CD14-positive monocyte (primary cell): ENCODE data around the gene VILL. TPM values are rescaled to one million over a fixed set of nuclear protein-coding genes. Genes with fewer than 3 reads are reported as not detected.
"Not testable (repeated sequence)": the region's sequence is repeated elsewhere in the genome, so short reads cannot be mapped to it uniquely, and the experiment has no call there.

Experiments used
- DNase-seq, 3 donors: peaks; one replicate each; pipeline ENCODE4 v3.0.0-alpha.2; 2011 to 2022
- H2AFZ ChIP-seq: 2 replicates; pipeline ENCODE4 v1.6.0; 2012; ENCODE audit warnings: mild to moderate bottlenecking, low read depth, low read length, inconsistent platforms; ENCODE audit not compliant: insufficient read depth, poor library complexity, severe bottlenecking
- H3K27ac ChIP-seq, 2 donors: 1 replicate in 1 of 2; 2 replicates in 1 of 2; pipeline ENCODE4 v1.5.1; 2012 to 2013; ENCODE audit warnings: low read length in 2 of 2, control low read depth in 1 of 2, inconsistent platforms in 1 of 2, low read depth in 1 of 2, mild to moderate bottlenecking in 1 of 2
- H3K27me3 ChIP-seq, 2 donors: one replicate each; pipeline versions ENCODE4 v1.6.0 to v1.6.1; 2011 to 2013; ENCODE audit warnings: low read length in 2 of 2; ENCODE audit not compliant: control insufficient read depth in 2 of 2, insufficient read depth in 2 of 2
- H3K36me3 ChIP-seq, 2 donors: replicated peaks in 1 of 2; 1 replicate in 1 of 2; 2 replicates in 1 of 2; pipeline versions ENCODE4 v1.5.1 to v1.6.1; 2012 to 2013; ENCODE audit warnings: low read length in 2 of 2, control low read depth in 1 of 2, inconsistent platforms in 1 of 2, mild to moderate bottlenecking in 1 of 2; ENCODE audit not compliant: insufficient read depth in 2 of 2, control insufficient read depth in 1 of 2
- H3K4me1 ChIP-seq, 2 donors: 1 replicate in 1 of 2; 2 replicates in 1 of 2; pipeline versions ENCODE4 v1.5.1 to v1.6.1; 2012 to 2013; ENCODE audit warnings: low read length in 2 of 2, control low read depth in 1 of 2, inconsistent platforms in 1 of 2, mild to moderate bottlenecking in 1 of 2, moderate library complexity in 1 of 2; ENCODE audit not compliant: insufficient read depth in 2 of 2, control insufficient read depth in 1 of 2
- H3K4me2 ChIP-seq: replicated peaks from 2 replicates; pipeline ENCODE3; 2012; ENCODE audit warnings: low read length, moderate library complexity, mild to moderate bottlenecking; ENCODE audit not compliant: poor library complexity, severe bottlenecking; ENCODE audit errors: extremely low read depth
- H3K4me3 ChIP-seq, 3 experiments: fragments of 200-600 bp in 1 of 3; sonication (generic) in 1 of 3; replicated peaks in 1 of 3; 1 replicate in 2 of 3; 2 replicates in 1 of 3; pipeline ENCODE4 v1.5.1; 2011 to 2013; ENCODE audit warnings: low read length in 3 of 3, mild to moderate bottlenecking in 3 of 3, control low read depth in 2 of 3, low read depth in 2 of 3, inconsistent platforms in 1 of 3, moderate library complexity in 1 of 3
- H3K79me2 ChIP-seq: 2 replicates; pipeline ENCODE4 v1.6.0; 2012; ENCODE audit warnings: mild to moderate bottlenecking, control low read depth, inconsistent platforms, low read length, moderate library complexity; ENCODE audit not compliant: insufficient read depth
- H3K9ac ChIP-seq: 2 replicates; pipeline ENCODE4 v1.6.0; 2017; ENCODE audit warnings: low read length, mild to moderate bottlenecking; ENCODE audit not compliant: insufficient read depth, poor library complexity, severe bottlenecking
- H3K9me3 ChIP-seq, 2 donors: replicated peaks in 1 of 2; 1 replicate in 1 of 2; 2 replicates in 1 of 2; pipeline versions ENCODE4 v1.5.1 to v1.6.1; 2012 to 2013; ENCODE audit warnings: low read length in 2 of 2, control low read depth in 1 of 2; ENCODE audit not compliant: control insufficient read depth in 1 of 2, insufficient read depth in 1 of 2
- H4K20me1 ChIP-seq: 2 replicates; pipeline ENCODE4 v1.6.0; 2012; ENCODE audit warnings: mild to moderate bottlenecking, low read length, control low read depth, moderate library complexity; ENCODE audit not compliant: insufficient read depth
- H3K27ac Mint-ChIP-seq, 7 donors: one replicate each; pipeline ENCODE4 v1.8.0; 2020; ENCODE audit warnings: mild to moderate bottlenecking in 7 of 7, mixed read lengths in 7 of 7, moderate library complexity in 6 of 7, inconsistent platforms in 2 of 7
- H3K27me3 Mint-ChIP-seq, 3 donors: one replicate each; pipeline ENCODE4 v1.8.0; 2021 to 2022; ENCODE audit warnings: low read depth in 3 of 3, mild to moderate bottlenecking in 3 of 3, mixed read lengths in 3 of 3, moderate library complexity in 3 of 3, inconsistent platforms in 1 of 3
- H3K36me3 Mint-ChIP-seq, 2 donors: one replicate each; pipeline ENCODE4 v1.8.0; 2020; ENCODE audit warnings: mixed read lengths in 2 of 2, inconsistent platforms in 1 of 2, mild to moderate bottlenecking in 1 of 2
- H3K4me1 Mint-ChIP-seq: one replicate; pipeline ENCODE4 v1.8.0; 2020; ENCODE audit warnings: mild to moderate bottlenecking, mixed read lengths
- H3K4me3 Mint-ChIP-seq, 2 donors: one replicate each; pipeline ENCODE4 v1.8.0; 2020; ENCODE audit warnings: mild to moderate bottlenecking in 2 of 2, mixed read lengths in 2 of 2, moderate library complexity in 1 of 2
- H3K9me3 Mint-ChIP-seq, 7 donors: one replicate each; pipeline ENCODE4 v1.8.0; 2020 to 2022; ENCODE audit warnings: mixed read lengths in 7 of 7, mild to moderate bottlenecking in 6 of 7, moderate library complexity in 6 of 7, inconsistent platforms in 2 of 7
- WGBS: methylation state at CpG from one replicate; pipeline ENCODE4 v1.1.5; 2013; ENCODE audit warnings: missing lambda C conversion rate; ENCODE audit not compliant: insufficient coverage; 5-methylcytosine and 5-hydroxymethylcytosine counted together
- intact Hi-C, 2 donors: fragments of 100-400 bp; cut with micrococcal nuclease; formaldehyde crosslinking; loops; one replicate each; pipeline versions ENCODE4 v1.15.0 to v1.15.1; 2023
- polyA plus RNA-seq, 3 donors: library from polyadenylated mRNA; depleted of rRNA in 1 of 3; unstranded in 2 of 3; stranded (reverse) in 1 of 3; fragments of 300-500 nt in 2 of 3; fragments of >200 nt in 1 of 3; fragmentation: Illumina TruSeq in 2 of 3; gene quantifications; 1 replicate in 2 of 3; 2 replicates in 1 of 3; pipeline ENCODE4 v1.2.3, GENCODE V29; 2012 to 2021
- TF ChIP-seq, protein P1 (sequence below): fragments of 200-600 bp; IDR thresholded peaks from one replicate; pipeline ENCODE4 v1.8.0; 2022; ENCODE audit warnings: antibody characterized with exemption, mild to moderate bottlenecking

Gene VILL
- polyA plus RNA-seq, 3 donors, result 4.4 to 29.1 (median 7.4) TPM

DNA sequence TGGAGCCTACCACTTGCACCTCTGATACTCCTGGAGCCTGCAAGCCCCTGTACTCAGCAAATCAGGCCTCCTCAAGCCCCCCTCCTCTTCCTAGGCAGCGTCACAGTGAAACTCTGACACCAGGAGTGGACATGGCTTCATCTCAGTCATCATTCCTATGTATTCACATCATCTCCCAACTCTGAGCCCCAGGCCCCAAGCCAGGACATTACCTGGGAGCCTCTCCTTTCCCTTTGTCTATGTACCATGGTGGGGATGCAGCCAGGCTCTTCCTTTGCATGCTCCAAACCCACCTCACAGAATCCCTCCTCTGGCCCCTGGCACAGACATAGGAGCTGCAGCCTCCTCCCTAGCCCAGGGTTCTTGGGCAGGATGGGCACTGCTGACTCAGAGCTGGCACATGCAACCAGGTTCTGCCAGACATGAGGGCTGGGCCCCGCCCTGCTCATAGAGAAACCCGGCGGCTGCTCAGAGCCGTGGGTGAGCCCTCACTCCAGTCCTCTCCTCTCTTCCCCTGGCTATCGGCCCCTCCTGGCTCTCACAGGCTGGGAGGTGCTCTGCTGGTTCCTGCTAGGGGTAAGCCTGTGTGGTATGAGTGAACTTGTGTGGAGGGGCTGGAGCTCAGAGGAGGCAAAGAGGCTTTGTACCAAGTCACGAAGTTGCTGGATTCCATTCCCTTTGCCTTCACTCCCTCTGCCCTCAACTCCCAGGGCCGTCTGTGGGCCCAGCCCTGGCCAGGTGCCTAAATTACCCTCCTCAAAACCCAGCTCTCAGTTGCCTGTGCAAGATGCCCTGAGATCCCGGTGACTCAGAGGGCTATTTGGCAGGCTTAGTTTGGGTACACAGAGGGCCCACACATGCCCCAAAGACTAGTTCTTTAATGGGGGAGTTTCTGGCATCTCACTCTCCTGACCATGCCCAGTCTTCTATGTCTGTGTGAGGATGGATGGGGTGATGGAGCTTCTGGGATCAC, 40.7 kb downstream of the VILL start:
- Mint-ChIP-seq H3K9me3 (peaks cover 0 to 9% (median 0%) of the 10 kb centered on the region in 7 donors), H3K36me3 (peaks cover 9 to 18% of the 10 kb centered on the region in 2 donors), H3K27me3 (peaks cover 46 to 57% (median 57%) of the 10 kb centered on the region in 3 donors), H3K4me3 (peak overlapping the region in 1 of 2 donors; percentile 64), H3K27ac (peak overlapping the region in 4 of 7 donors; percentile 37 to 63 (median 58)), H3K4me1 (peaks cover 20% of the 10 kb centered on the region)
- H3K36me3 ChIP-seq, result no peaks in the 10 kb centered on the region
- H3K4me2 ChIP-seq, result no peak overlapping the region
- 80% methylated on average over 2 of the region's 9 CpGs for WGBS
- H3K9me3 ChIP-seq, result no peaks in the 10 kb centered on the region
- H3K4me3 ChIP-seq, result no peak overlapping the region
- H3K4me1 ChIP-seq, result peaks cover 24 to 26% of the 10 kb centered on the region in 2 donors
- peak overlapping the region; percentile 18 for H2AFZ ChIP-seq
- no peak overlapping the region for H3K9ac ChIP-seq
- TF ChIP-seq, protein P1, sequence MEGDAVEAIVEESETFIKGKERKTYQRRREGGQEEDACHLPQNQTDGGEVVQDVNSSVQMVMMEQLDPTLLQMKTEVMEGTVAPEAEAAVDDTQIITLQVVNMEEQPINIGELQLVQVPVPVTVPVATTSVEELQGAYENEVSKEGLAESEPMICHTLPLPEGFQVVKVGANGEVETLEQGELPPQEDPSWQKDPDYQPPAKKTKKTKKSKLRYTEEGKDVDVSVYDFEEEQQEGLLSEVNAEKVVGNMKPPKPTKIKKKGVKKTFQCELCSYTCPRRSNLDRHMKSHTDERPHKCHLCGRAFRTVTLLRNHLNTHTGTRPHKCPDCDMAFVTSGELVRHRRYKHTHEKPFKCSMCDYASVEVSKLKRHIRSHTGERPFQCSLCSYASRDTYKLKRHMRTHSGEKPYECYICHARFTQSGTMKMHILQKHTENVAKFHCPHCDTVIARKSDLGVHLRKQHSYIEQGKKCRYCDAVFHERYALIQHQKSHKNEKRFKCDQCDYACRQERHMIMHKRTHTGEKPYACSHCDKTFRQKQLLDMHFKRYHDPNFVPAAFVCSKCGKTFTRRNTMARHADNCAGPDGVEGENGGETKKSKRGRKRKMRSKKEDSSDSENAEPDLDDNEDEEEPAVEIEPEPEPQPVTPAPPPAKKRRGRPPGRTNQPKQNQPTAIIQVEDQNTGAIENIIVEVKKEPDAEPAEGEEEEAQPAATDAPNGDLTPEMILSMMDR, result no peak
- DNase-seq, result peak; percentile 51 to 65 (median 58)
- intact Hi-C loops, result no loop called here
- H3K79me2 ChIP-seq, result no peaks in the 10 kb centered on the region
- no peak overlapping the region for H3K27ac ChIP-seq
- no peaks in the 10 kb centered on the region for H4K20me1 ChIP-seq
- peaks cover 16 to 55% of the 10 kb centered on the region in 2 donors for H3K27me3 ChIP-seq

- no peaks in the 10 kb centered on the region for H3K9me3 ChIP-seq
- WGBS, result no CpG with 5 or more reads among the region's 1 CpG
These were observed 41.8 kb downstream of the VILL start for GRCh38 chr3:38032328-38032865.

DNA sequence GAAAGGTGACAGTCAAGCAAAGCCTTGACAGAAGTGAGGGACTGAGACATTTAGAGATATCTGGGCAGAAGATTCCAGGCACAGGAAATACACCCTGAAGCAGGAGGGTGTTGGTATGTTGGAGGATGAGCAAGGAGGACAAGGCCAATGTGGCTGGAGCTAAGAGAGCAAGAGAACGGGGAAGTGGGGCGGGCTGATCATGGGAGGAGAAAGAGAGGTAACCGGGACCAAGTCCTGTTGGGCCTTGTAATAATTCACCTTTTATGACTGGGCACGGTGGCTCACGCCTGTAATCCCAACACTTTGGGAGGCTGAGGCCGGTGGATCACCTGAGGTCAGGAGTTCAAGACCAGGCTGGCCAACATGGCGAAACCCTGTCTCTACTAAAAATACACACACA, 43.0 kb downstream of the VILL start:
- H3K79me2 ChIP-seq, DNase-seq, H3K9me3 ChIP-seq, H3K27ac ChIP-seq, H3K4me3 ChIP-seq, H2AFZ ChIP-seq, H3K4me2 ChIP-seq, intact Hi-C loops, H3K36me3 ChIP-seq, H3K36me3 Mint-ChIP-seq, H3K9ac ChIP-seq, H3K9me3 Mint-ChIP-seq, H4K20me1 ChIP-seq, H3K27ac Mint-ChIP-seq: not testable (repeated sequence)
- 100% methylated on average over 1 of the region's 7 CpGs for WGBS
- H3K4me1 Mint-ChIP-seq, result peaks cover 27% of the 10 kb centered on the region
- peaks cover 27 to 41% (median 40%) of the 10 kb centered on the region in 3 donors for H3K27me3 Mint-ChIP-seq
- peak overlapping the region in 1 of 2 donors; percentile 2 for H3K4me3 Mint-ChIP-seq
- peaks cover 6 to 37% of the 10 kb centered on the region in 2 donors for H3K27me3 ChIP-seq
- peaks cover 31 to 32% of the 10 kb centered on the region in 2 donors for H3K4me1 ChIP-seq

More at GRCh38 chr3:38032328-38032865, 41.8 kb downstream of the VILL start:
- Mint-ChIP-seq H3K4me3 (no peak overlapping the region), H3K27me3 (peaks cover 39 to 53% (median 50%) of the 10 kb centered on the region in 3 donors), H3K27ac (no peak overlapping the region), H3K36me3 (peaks cover 8 to 14% of the 10 kb centered on the region in 2 donors), H3K4me1 (peaks cover 20% of the 10 kb centered on the region), H3K9me3 (peaks cover 0 to 9% (median 0%) of the 10 kb centered on the region in 7 donors)
- peaks cover 24 to 26% of the 10 kb centered on the region in 2 donors for H3K4me1 ChIP-seq
- H3K4me3 ChIP-seq, result no peak overlapping the region
- H2AFZ ChIP-seq, result no peak overlapping the region
- DNase-seq, result no peak
- H3K27me3 ChIP-seq, result peaks cover 16 to 48% of the 10 kb centered on the region in 2 donors
- H3K4me2 ChIP-seq, result no peak overlapping the region
- no peak overlapping the region for H3K27ac ChIP-seq
- H3K9ac ChIP-seq, result no peak overlapping the region
- H4K20me1 ChIP-seq, result no peaks in the 10 kb centered on the region
- no peaks in the 10 kb centered on the region for H3K36me3 ChIP-seq
- intact Hi-C loops, result no loop called here
- TF ChIP-seq, protein P1, result no peak
- no peaks in the 10 kb centered on the region for H3K79me2 ChIP-seq
